H1 (cell line): ENCODE measurements around the gene BRD2. TPM values are rescaled to one million over a fixed set of nuclear protein-coding genes. Genes with fewer than 3 reads are reported as not detected.

ENCODE experiments used
- BACH1 ChIP-seq: IDR thresholded peaks from 2 replicates; pipeline ENCODE4 v1.6.1; 2012; ENCODE audit warnings: low read length, improper control_type of control experiment
- CHD7 ChIP-seq: fragments of 300-600 bp; sonication (generic); IDR thresholded peaks from 2 replicates; pipeline ENCODE4 v1.7.1; 2012; ENCODE audit warnings: low read length, moderate library complexity, mild to moderate bottlenecking, inconsistent platforms; ENCODE audit not compliant: insufficient replicate concordance
- FOSL1 ChIP-seq: IDR thresholded peaks from 2 replicates; pipeline ENCODE4 v1.6.1; 2011; ENCODE audit warnings: mild to moderate bottlenecking, low read depth, low read length, moderate library complexity; ENCODE audit not compliant: insufficient read depth
- MAX ChIP-seq: IDR thresholded peaks from 2 replicates; pipeline ENCODE4 v1.6.1; 2012; ENCODE audit warnings: inconsistent platforms
- SP1 ChIP-seq: IDR thresholded peaks from 2 replicates; pipeline ENCODE4 v1.6.1; 2011; ENCODE audit warnings: low read depth, low read length
- TAF1 ChIP-seq: IDR thresholded peaks from 2 replicates; pipeline ENCODE4 v1.6.1; 2011; ENCODE audit warnings: mild to moderate bottlenecking, low read depth, low read length
- TAF7 ChIP-seq: optimal IDR thresholded peaks from 2 replicates; pipeline ENCODE3; 2011; ENCODE audit warnings: low read depth, mild to moderate bottlenecking, inconsistent platforms, low read length, moderate library complexity, borderline replicate concordance
- TBP ChIP-seq: IDR thresholded peaks from 2 replicates; pipeline ENCODE4 v1.6.1; 2011; ENCODE audit warnings: low read depth, low read length, improper control_type of control experiment
- TEAD4 ChIP-seq: IDR thresholded peaks from 2 replicates; pipeline ENCODE4 v1.6.1; 2012; ENCODE audit warnings: low read depth, low read length, inconsistent platforms, mixed read lengths
- polyA plus RNA-seq, 7 experiments: library from polyadenylated mRNA; depleted of rRNA in 3 of 7; stranded (reverse) in 5 of 7; unstranded in 2 of 7; fragments of >200 nt in 5 of 7; fragments of 200-250 nt in 2 of 7; gene quantifications; 1 replicate in 5 of 7; 2 replicates in 1 of 7; 4 replicates in 1 of 7; pipeline versions ENCODE4 v1.2.1 to v1.2.3, GENCODE V29; 2011 to 2013; ENCODE audit warnings: missing spikeins in 2 of 7, mixed read lengths in 2 of 7
- total RNA-seq: library from RNA; stranded (reverse); fragmentation: NEBNext Ultra II Directional; extraction: Animal tissue kit (Norgen Biotek cat#: 25700); gene quantifications from 2 replicates; pipeline ENCODE4 v1.2.1, GENCODE V29; 2021
- TF ChIP-seq, protein P1 (sequence below): IDR thresholded peaks from 2 replicates; pipeline ENCODE4 v1.6.1; 2011; ENCODE audit warnings: low read length, improper control_type of control experiment

The BRD2 gene
- total and polyA plus RNA-seq, 2 of the 8 experiments (the other 6 are each of a cell fraction or from before 2014, with no cell fraction given), result 132 to 185 TPM

- TF ChIP-seq CHD7, result no peak
- TF ChIP-seq, protein P1, sequence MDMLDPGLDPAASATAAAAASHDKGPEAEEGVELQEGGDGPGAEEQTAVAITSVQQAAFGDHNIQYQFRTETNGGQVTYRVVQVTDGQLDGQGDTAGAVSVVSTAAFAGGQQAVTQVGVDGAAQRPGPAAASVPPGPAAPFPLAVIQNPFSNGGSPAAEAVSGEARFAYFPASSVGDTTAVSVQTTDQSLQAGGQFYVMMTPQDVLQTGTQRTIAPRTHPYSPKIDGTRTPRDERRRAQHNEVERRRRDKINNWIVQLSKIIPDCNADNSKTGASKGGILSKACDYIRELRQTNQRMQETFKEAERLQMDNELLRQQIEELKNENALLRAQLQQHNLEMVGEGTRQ, result no peak
- TF ChIP-seq BACH1, result no peak
- no peak for TF ChIP-seq TAF1
- no peak for TF ChIP-seq TAF7
- TF ChIP-seq SP1, result no peak
- no peak for TF ChIP-seq TEAD4
- TF ChIP-seq FOSL1, result no peak
- no peak for TF ChIP-seq MAX
- no peak for TF ChIP-seq TBP
These were observed 48.6 kb downstream of the BRD2 start (continued) for GRCh38 chr6:33017018-33017417.
